EL (cell line): ENCODE results near the gene SMAD7.
"Not testable (repeated sequence)": the region's sequence is repeated elsewhere in the genome, so short reads cannot be mapped to it uniquely, and the experiment has no call there.

Experiments used
- DNase-seq: peaks from one replicate; pipeline ENCODE4 v3.0.0-alpha.2; 2016

Gene SMAD7

GRCh38 chr18:48875314-48875941 is 75.3 kb downstream of the SMAD7 start:
- no peak for DNase-seq

- no peak for DNase-seq
Observed at GRCh38 chr18:48874701-48875162, 76.0 kb downstream of the SMAD7 start.

- DNase-seq, result no peak
Observed at GRCh38 chr18:48874233-48874632, 76.5 kb downstream of the SMAD7 start.

- DNase-seq, result peak; percentile 50
Observed at GRCh38 chr18:48872234-48873145, 78.3 kb downstream of the SMAD7 start.

- DNase-seq, result no peak
Observed at GRCh38 chr18:48871391-48872166, 79.2 kb downstream of the SMAD7 start.

GRCh38 chr18:48870926-48871325 is 79.8 kb downstream of the SMAD7 start:
- DNase-seq, result not testable (repeated sequence)
